GM15510 (cell line): ENCODE measurements around the gene FBXL17.

Experiments
- POLR2A ChIP-seq: IDR thresholded peaks from 3 replicates; pipeline ENCODE4 v1.6.1; 2011; ENCODE audit warnings: borderline replicate concordance; ENCODE audit not compliant: insufficient read length; ENCODE audit errors: extremely low read depth

Gene FBXL17

DNA sequence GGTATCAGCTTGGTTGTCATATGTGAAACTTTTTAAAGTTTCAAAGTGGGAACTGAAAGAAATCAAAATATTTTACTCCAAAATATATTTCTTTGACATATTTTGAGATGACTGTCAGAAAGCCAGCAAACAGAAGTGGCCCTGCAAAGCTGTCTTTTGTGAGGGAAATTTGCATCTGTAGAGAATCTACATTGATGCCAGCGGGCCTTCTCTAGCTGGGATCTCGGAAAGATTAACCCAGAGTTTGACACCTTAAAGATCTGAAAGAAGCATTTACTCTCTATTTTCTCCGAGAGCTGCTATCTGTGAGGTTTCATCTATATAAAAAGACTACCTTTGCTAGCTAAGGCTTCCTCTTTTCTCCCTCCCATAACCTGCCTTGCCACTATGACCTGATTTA lies 303.6 kb downstream of the FBXL17 start:
- TF ChIP-seq POLR2A = no peak

DNA sequence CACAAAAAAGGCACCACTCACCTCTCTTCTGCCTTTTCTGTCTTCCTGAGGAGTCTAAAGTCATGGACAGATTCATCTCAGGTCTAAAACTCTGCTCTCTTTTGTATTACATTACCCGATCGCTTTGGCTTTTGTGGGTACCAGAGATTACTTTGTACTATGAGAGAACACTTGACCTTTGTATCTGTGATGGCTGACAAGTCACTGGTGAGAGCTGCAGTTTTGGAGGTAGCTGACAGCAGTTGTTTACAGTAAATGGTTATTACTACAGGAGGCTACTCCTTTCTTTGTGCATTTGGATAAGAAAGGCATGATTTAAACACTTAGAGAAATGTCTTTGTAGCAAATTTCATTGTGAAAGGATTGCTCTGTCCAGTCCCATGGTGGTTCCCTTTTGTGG lies 307.3 kb downstream of the FBXL17 start:
- no peak for TF ChIP-seq POLR2A

DNA sequence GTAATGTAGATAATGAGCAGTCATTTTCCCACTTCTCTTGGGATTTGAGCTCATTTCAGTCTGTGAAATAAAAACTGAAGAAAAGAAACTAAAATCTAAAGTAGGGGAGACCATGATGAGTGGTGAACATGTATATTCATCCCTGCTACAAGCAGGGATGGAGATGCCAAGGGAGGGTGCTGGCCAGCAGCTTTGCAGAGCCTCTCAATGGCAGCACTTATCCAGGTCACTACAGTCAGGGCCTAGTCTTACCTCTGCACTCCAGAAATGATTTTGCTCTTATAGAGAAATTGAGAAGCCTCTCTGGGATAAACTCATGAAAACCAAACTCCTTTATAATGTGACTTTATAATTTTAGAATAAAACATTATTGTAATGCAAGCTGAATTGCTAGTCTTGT lies 317.6 kb downstream of the FBXL17 start:
- no peak for TF ChIP-seq POLR2A

DNA sequence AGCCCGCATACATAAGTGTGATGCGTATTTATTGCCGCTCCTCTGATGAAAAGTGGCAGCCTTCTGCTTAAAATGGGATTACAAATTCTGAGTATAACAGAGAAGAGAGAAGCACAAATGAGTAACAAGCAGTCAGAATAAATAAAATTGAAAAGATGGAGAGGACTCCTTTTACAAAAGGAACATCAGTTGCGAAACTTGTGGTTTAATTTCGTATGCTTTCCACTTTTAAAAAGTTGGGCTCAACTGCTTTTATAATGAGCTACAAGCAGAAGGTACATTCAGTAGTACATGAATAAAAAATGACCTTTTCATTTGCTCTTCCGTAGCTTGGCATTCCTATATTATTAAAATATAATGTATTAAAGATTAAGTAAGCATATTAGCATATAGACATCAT lies 320.0 kb downstream of the FBXL17 start:
- TF ChIP-seq POLR2A = no peak

DNA sequence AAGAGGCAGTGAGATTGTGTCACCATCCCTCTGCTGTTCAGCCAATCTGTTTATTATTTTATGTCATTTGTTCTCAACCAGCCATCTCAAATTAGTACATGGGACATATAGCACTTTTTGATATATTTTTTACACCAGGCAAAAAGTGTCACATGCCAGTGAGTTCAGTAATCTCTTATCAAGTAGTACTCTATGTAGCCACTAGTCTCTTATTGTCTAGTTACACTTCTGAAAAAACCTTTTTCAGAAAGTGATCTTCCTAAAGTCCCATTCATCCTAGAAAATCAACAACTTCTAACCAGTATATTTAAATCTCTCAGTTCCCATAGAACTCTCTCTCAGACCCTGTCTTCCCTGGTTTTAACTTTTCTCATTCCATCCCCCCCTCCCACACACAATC lies 321.6 kb downstream of the FBXL17 start:
- TF ChIP-seq POLR2A = no peak

DNA sequence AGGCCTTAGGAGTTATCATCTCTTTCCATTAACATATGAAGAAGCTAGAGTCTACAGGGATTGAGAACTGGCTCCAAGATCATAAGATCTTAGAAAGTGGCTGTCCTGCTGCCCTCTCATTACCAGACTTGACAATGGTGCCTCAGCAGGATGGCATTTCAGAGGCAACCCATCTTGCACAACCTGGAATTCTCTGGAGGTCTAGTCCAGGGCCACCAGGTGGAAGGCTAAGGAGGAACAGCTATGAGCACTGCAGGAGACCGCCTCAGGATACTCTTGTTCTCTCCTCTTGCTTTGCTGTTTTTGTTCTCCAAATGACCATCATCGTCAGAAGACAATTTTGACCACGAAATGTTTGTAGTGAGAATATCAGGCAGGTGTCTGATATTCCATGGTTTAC lies 322.6 kb downstream of the FBXL17 start:
- TF ChIP-seq POLR2A = no peak

DNA sequence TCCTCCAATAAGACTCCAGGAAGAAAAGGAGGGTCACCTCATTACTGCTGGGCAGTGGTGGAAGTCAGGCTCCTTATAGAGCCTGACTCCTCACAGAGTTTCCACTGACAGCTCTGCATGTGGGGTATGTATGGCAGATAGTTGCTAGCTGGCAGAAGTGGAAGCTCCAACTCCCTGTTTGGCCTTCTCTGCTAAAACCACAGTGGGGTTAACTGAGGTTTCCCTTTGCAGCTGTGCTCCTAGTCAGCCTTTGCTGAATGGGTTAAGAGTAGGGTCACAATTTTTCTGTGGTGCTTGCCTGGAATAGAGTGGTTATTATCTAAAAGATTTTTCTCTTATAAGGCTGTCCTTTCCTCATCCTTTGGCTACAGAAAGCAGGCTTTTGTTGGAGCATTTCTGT lies 327.5 kb downstream of the FBXL17 start:
- no peak for TF ChIP-seq POLR2A

DNA sequence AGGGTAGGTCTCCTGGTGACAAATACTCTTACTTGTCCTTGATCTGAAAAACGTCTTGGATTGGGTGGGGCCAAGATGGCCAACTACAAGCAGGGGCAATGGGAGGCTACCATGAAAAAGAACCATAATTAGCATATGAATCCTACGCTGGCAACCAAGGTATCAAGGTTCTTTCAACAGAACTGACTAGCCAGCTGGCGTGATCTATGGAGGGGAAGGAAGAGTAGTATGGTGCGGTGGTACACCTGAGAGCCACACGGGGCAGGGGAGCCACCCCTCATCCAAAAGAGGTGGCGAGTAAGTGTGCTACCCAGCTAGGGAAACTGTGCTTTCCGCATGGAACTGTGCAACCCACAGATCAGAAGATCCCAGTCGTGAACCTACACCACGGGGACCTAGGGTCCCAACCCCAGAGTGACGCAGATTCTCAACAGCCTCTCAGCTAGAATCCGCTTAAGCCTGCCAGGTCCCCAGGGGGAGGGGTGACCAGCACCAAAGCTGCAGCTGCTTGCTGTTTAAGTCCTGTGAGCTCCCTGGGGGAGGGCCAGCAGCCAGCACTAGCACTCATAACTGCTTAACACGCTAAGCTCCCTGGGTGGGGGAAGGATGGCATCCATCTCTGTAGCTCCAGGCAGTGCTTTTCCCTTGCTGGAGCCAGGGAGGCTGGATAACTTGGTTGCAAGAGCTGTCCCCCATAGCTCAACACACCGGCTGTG lies 334.8 kb downstream of the FBXL17 start:
- TF ChIP-seq POLR2A = no peak

DNA sequence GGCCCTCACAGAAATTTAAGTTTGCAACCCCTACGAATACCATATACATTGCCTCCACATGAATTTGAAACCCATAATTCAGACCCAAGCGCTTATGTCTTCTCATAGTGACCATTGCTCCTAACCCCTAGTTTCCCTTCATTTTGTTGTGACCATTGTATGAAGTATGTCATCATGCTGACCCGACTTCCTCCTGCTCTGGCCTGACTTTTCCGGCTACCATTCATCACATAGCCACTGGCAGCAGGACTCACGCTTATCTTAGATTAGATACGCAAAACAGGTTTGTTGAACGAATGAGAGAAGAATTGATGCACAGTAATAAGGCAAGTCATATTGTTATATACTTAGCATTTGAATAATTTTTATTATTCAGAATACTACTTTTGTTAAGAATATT lies 345.4 kb downstream of the FBXL17 start:
- TF ChIP-seq POLR2A = no peak

DNA sequence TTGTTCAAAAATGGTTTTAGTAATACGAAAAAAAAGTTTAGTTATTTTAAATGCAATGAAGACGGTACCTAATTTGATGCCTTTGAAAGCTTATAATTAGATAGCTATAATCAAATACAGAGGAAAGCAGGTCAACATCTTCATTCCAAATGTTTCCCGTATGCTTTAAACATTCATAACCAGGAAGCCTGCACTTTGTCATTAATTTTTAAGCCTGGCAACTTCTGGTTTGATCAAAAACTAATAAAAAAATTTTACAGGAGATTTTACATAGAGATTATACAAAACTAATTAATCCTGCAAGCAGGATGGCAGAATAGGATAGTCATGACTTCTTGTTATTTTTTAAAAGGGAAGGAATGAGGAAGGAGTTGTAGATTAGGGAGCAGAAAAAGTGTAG lies 353.0 kb downstream of the FBXL17 start:
- TF ChIP-seq POLR2A = no peak

DNA sequence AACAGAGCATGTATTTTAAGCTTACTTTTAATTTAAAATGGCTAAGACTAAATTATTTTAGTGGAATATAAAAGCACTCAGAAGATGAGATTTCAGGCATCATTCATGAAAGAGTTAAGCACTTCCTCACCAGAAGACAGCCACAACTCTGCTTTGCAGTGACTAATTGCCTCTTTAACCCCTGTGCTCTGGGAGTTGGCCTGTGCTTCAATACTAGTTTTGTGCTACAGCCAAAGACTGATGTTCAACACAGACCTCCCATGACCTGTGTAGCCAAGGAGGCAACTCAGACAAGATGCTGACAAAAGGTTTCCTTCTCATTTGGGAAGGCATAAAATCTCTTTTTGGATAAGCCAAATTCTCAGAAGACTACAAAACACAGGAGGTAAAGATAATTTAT lies 353.5 kb downstream of the FBXL17 start:
- no peak for TF ChIP-seq POLR2A

DNA sequence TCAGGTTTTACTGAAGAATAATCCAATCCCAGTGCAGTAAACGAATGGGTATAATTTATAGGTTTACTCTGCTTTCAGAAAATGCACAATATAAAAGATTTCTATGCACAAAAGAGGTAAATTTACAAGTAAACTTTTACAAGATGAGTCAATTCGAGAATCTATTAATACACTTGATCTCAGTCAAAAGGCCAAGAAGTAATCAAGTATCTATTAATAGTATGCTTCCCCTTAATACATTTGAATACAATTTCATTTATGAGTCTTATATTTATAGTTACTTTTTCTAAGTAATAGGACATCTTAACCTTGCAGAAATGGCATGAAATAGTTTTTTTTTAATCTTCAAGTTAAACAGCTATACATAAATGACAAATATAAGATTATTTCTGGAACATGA lies 355.9 kb downstream of the FBXL17 start:
- TF ChIP-seq POLR2A = no peak

DNA sequence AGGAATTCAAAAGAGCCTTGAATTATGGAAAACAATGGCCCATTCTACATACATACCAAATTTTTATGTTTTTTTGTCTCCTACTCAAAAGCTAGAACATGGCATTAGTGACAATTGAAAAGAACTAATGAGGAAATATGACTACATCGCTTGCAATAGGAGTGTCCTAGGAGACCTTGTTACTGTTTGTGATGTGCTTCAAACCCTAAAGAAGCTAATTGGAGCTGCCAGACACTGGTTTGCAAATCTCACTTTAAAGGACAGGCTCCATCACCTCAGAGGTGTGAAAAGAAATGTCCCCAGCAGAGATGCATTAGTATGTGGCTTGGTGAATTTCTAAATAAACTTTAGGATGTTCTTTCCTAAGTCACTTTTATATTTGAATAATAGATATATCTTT lies 356.9 kb downstream of the FBXL17 start:
- TF ChIP-seq POLR2A = no peak

DNA sequence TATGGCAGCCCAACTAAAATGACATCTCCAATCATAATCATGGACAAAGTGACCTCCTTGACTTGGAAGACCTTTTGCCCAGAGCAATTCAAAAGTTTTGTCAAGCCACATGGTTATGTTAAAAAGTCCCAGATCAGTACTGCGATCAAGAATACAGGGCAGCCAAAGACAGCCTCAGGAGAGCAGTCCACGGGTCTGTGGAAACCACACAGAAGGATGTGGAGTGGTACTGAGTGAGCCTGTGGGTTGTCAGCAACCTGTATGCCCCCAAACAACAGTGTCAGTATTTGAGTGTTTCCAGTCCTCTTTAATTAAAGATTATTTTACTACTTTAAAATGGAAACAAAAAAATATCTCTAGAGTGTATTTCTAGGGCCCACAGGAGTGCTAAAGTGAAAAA lies 365.8 kb downstream of the FBXL17 start:
- no peak for TF ChIP-seq POLR2A

DNA sequence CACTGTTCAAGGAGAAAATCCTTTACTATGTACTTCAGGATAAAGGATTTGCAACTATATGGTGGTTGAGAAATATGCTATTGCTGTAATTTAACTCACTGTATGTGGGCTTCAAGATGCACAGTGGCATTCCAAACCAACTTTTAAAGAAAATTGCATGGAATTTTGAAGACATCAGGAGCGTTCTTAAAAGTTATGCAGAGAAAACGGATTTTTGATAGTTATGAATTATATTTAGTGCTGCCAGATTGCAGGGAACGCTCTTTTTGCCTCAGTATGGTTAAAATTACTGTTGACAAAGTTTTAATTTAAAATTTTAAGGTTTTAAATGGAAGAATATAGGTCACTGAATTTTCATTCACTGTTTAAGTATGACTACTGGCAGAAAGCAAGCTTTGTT lies 375.1 kb downstream of the FBXL17 start:
- TF ChIP-seq POLR2A = no peak

DNA sequence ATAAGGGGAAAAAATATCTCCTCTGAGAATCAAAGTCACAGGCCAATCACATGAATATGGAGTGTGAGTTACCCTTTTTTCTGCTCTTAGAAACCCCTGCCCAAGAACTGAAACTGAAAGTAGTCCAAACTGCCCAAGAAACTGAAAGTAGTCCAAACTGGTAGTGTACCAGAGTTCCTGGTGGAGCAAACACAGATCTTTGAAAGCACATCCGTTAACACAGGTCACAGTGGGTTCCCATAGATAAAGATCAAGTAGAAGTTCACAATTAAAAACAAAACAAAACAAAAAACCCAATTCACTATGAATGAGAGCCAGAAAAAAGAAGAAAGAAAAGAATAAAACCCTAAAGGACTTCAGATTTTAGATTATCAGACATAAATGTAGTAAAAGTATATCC lies 378.7 kb downstream of the FBXL17 start:
- TF ChIP-seq POLR2A = no peak

DNA sequence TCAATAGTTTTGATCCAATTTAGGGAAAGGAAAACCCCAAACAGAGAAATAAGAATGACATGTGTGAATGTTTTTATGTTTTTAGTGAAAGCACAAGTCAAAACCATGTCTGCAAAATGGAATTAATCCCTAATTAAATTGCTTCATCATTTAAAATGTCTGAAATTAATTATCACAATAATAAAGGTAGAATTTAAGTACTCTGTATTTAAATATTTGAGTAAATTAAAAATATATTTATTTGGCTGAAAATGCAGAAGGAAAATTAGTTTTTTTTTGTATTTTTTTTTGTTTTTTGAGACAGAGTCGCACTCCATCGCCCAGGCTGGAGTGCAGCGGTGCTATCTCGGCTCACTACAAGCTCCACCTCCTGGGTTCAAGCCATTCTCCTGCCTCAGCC lies 380.7 kb downstream of the FBXL17 start:
- no peak for TF ChIP-seq POLR2A
